Measurements from ENCODE around the gene LENG9. TPM values are rescaled to one million over a fixed set of nuclear protein-coding genes. Genes with fewer than 3 reads are reported as not detected.

LENG9 gene
- total and polyA plus RNA-seq, 2 of the 13 experiments (the other 11 are each of a cell fraction or from before 2014, with no cell fraction given): 0.75 to 2.9 TPM

GRCh38 chr19:54436628-54437252 lies 26.8 kb downstream of the LENG9 start (continued):
- TF ChIP-seq FLYWCH1 (CRISPR knock-in tag; IDR thresholded peaks at IDR 0.05): no peak
- TF ChIP-seq ZNF335 (CRISPR knock-in tag; IDR thresholded peaks at IDR 0.05): no peak
- no peak for TF ChIP-seq IKZF4 (CRISPR knock-in tag; IDR thresholded peaks at IDR 0.05; ENCODE audit: borderline replicate concordance, low read depth, not compliant biosample characterization)

- Histone ChIP-seq H3K36me3 (replicated peaks in 1 of 2; ENCODE audit: control insufficient read depth in 1 of 2, insufficient read depth in 2 of 2, low read length in 2 of 2) (peaks cover 0 to 1% of the 10 kb centered on the region in 2 experiments; a peak in 1 of 5 replicates), H3K9me3 (ENCODE audit: low read length) (no peaks in the 10 kb centered on the region), H4K20me1 (ENCODE audit: insufficient read depth, low read length) (peaks cover 4% of the 10 kb centered on the region; the same call in 1 of the 2 replicates), H3K27ac (ENCODE audit: extremely low read length, insufficient read depth, low read length) (no peak overlapping the region), H3K9ac (ENCODE audit: insufficient read depth, low read depth, low read length) (no peak overlapping the region), H3K4me2 (ENCODE audit: low read depth, low read length) (no peak overlapping the region), H3K27me3 (ENCODE audit: control insufficient read depth in 1 of 2, insufficient read depth in 2 of 2, low read length in 2 of 2) (no peaks in the 10 kb centered on the region), H3K79me2 (ENCODE audit: insufficient read depth, low read length) (no peaks in the 10 kb centered on the region), H3K4me1 (ENCODE audit: insufficient read depth, low read length) (no peaks in the 10 kb centered on the region), H2AFZ (ENCODE audit: low read length) (no peak overlapping the region), H3K4me3 (replicated peaks in 1 of 3; ENCODE audit: insufficient read depth in 1 of 3, low read depth in 2 of 3, low read length in 3 of 3) (no peak overlapping the region)
- in situ Hi-C loops (cut with HindIII; ENCODE audit: extremely low pct_ligation_motif_present, low pct_unique_long_range_greater_than_20kb) (no loop called here), intact Hi-C loops (cut with micrococcal nuclease; ENCODE audit: unreplicated experiment) (no loop called here)
- no peak for DNase-seq (ENCODE audit: low spot score)
- no peak for FAIRE-seq
- WGBS (ENCODE audit: low lambda C conversion rate): 95% methylated on average over 12 of the region's 15 CpGs
- no TSS peak for BruUV-seq (replicated peaks)
- no peak; the same call in 2 of the 3 replicates for ATAC-seq
- ChIA-PET POLR2A (interaction anchor here (1.1 to 1.4 kb wide), 4 partner anchors 12 to 28 kb away, joined by 3 to 5 read pairs (median 4); partner anchors contain the start of genes LENG8 and LENG9), CTCF (ENCODE audit: low intra/inter-chr PET ratio, low total read pairs) (no interaction called here)
- TF ChIP-seq NRL (CRISPR knock-in tag; IDR thresholded peaks at IDR 0.05; ENCODE audit: borderline replicate concordance) (no peak), ZNF83 (CRISPR knock-in tag; IDR thresholded peaks at IDR 0.05; ENCODE audit: borderline replicate concordance) (no peak), AKNA (CRISPR knock-in tag; IDR thresholded peaks at IDR 0.05; ENCODE audit: borderline replicate concordance) (no peak), FOXK2 (IDR thresholded peaks at IDR 0.05) (no peak), ETV6 (CRISPR knock-in tag; conservative IDR thresholded peaks at IDR 0.05) (no peak), MTA1 (CRISPR knock-in tag; IDR thresholded peaks at IDR 0.05; ENCODE audit: borderline replicate concordance) (no peak), U2AF1 (optimal IDR thresholded peaks at IDR 0.05; ENCODE audit: low read depth, low read length) (no peak), POGK (CRISPR knock-in tag; conservative IDR thresholded peaks at IDR 0.05) (no peak)
- TF ChIP-seq, protein P1, sequence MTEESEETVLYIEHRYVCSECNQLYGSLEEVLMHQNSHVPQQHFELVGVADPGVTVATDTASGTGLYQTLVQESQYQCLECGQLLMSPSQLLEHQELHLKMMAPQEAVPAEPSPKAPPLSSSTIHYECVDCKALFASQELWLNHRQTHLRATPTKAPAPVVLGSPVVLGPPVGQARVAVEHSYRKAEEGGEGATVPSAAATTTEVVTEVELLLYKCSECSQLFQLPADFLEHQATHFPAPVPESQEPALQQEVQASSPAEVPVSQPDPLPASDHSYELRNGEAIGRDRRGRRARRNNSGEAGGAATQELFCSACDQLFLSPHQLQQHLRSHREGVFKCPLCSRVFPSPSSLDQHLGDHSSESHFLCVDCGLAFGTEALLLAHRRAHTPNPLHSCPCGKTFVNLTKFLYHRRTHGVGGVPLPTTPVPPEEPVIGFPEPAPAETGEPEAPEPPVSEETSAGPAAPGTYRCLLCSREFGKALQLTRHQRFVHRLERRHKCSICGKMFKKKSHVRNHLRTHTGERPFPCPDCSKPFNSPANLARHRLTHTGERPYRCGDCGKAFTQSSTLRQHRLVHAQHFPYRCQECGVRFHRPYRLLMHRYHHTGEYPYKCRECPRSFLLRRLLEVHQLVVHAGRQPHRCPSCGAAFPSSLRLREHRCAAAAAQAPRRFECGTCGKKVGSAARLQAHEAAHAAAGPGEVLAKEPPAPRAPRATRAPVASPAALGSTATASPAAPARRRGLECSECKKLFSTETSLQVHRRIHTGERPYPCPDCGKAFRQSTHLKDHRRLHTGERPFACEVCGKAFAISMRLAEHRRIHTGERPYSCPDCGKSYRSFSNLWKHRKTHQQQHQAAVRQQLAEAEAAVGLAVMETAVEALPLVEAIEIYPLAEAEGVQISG (CRISPR knock-in tag; IDR thresholded peaks at IDR 0.05): no peak
Measured at GRCh38 chr19:54436031-54436523, 27.5 kb downstream of the LENG9 start.

All from HepG2 (cell line).